H1 (cell line): ENCODE results near the gene FUT4. TPM values are rescaled to one million over a fixed set of nuclear protein-coding genes. Genes with fewer than 3 reads are reported as not detected.

Experiments
- BCL11A ChIP-seq, 2 experiments: IDR thresholded peaks; one replicate each; pipeline ENCODE4 v1.6.1; 2011; ENCODE audit warnings: low read depth in 2 of 2, low read length in 2 of 2, mild to moderate bottlenecking in 2 of 2
- CBX8 ChIP-seq: fragments of 300-800, 300-1000 bp; sonication (generic); IDR thresholded peaks from 2 replicates; pipeline ENCODE4 v1.7.1; 2016; ENCODE audit warnings: low read depth, low read length, borderline replicate concordance
- CEBPB ChIP-seq: IDR thresholded peaks from 2 replicates; pipeline ENCODE4 v1.6.1; 2012; ENCODE audit warnings: low read depth, low read length
- CHD2 ChIP-seq: IDR thresholded peaks from 2 replicates; pipeline ENCODE4 v1.6.1; 2012; ENCODE audit warnings: low read length, improper control_type of control experiment
- CTCF ChIP-seq, 3 experiments: IDR thresholded peaks; 1 replicate in 2 of 3; 2 replicates in 1 of 3; pipeline versions ENCODE4 v1.5.1 to v1.6.1; 2011; ENCODE audit warnings: low read length in 3 of 3, mild to moderate bottlenecking in 3 of 3, inconsistent platforms in 2 of 3, low read depth in 1 of 3, moderate library complexity in 1 of 3; ENCODE audit not compliant: insufficient read depth in 1 of 3; ENCODE audit errors: control extremely low read depth in 1 of 3
- FOSL1 ChIP-seq: IDR thresholded peaks from 2 replicates; pipeline ENCODE4 v1.6.1; 2011; ENCODE audit warnings: mild to moderate bottlenecking, low read depth, low read length, moderate library complexity; ENCODE audit not compliant: insufficient read depth
- HDAC2 ChIP-seq, 2 experiments: fragments of 300-600 bp in 1 of 2; sonication (generic) in 1 of 2; IDR thresholded peaks; 2 replicates each; pipeline ENCODE4 v1.6.1; 2011 to 2012; ENCODE audit warnings: low read depth in 2 of 2, low read length in 2 of 2, mild to moderate bottlenecking in 2 of 2, moderate library complexity in 2 of 2, borderline replicate concordance in 1 of 2, inconsistent platforms in 1 of 2
- HDAC6 ChIP-seq: IDR thresholded peaks from one replicate; pipeline ENCODE4 v1.7.1; 2012; ENCODE audit warnings: low read depth, mild to moderate bottlenecking, inconsistent platforms, low read length, moderate library complexity
- MAX ChIP-seq: IDR thresholded peaks from 2 replicates; pipeline ENCODE4 v1.6.1; 2012; ENCODE audit warnings: inconsistent platforms
- NRF1 ChIP-seq: IDR thresholded peaks from 2 replicates; pipeline ENCODE4 v1.6.1; 2011; ENCODE audit warnings: mild to moderate bottlenecking, low read depth, low read length, improper control_type of control experiment
- POLR2A ChIP-seq, 2 experiments: IDR thresholded peaks; 1 replicate in 1 of 2; 2 replicates in 1 of 2; pipeline ENCODE4 v1.6.1; 2011; ENCODE audit warnings: low read depth in 2 of 2, low read length in 2 of 2, mild to moderate bottlenecking in 2 of 2; ENCODE audit errors: control extremely low read depth in 1 of 2
- RAD21 ChIP-seq, 2 experiments: IDR thresholded peaks in 1 of 2; conservative IDR thresholded peaks in 1 of 2; 2 replicates each; pipeline ENCODE4 v1.6.1; 2011; ENCODE audit warnings: low read depth in 2 of 2, low read length in 2 of 2, improper control_type of control experiment in 1 of 2, inconsistent platforms in 1 of 2, mild to moderate bottlenecking in 1 of 2, moderate library complexity in 1 of 2
- RFX5 ChIP-seq: IDR thresholded peaks from 2 replicates; pipeline ENCODE4 v1.6.1; 2011; ENCODE audit warnings: low read depth, low read length, improper control_type of control experiment, borderline replicate concordance
- RNF2 ChIP-seq: fragments of 200-900, 300-1000 bp; sonication (generic); IDR thresholded peaks from 2 replicates; pipeline ENCODE4 v1.7.1; 2016; ENCODE audit warnings: borderline replicate concordance, low read depth, mild to moderate bottlenecking, antibody characterized with exemption, low read length; ENCODE audit not compliant: poor library complexity, severe bottlenecking; ENCODE audit errors: missing control alignments
- SAP30 ChIP-seq: fragments of 300-600 bp; sonication (generic); IDR thresholded peaks from 2 replicates; pipeline ENCODE4 v1.7.1; 2012; ENCODE audit warnings: low read length, moderate library complexity, mild to moderate bottlenecking, inconsistent platforms; ENCODE audit not compliant: insufficient read depth, insufficient replicate concordance
- SIRT6 ChIP-seq: IDR thresholded peaks from one replicate; pipeline ENCODE4 v1.7.1; 2012; ENCODE audit warnings: low read length, inconsistent platforms
- TAF7 ChIP-seq: optimal IDR thresholded peaks from 2 replicates; pipeline ENCODE3; 2011; ENCODE audit warnings: low read depth, mild to moderate bottlenecking, inconsistent platforms, low read length, moderate library complexity, borderline replicate concordance
- TCF12 ChIP-seq: IDR thresholded peaks from 2 replicates; pipeline ENCODE4 v1.6.1; 2011; ENCODE audit warnings: low read depth, mild to moderate bottlenecking, low read length
- ZNF274 ChIP-seq: IDR thresholded peaks from 2 replicates; pipeline ENCODE4 v1.7.0; 2012; ENCODE audit warnings: low read length, borderline replicate concordance; ENCODE audit errors: extremely low read depth
- polyA plus RNA-seq, 7 experiments: library from polyadenylated mRNA; depleted of rRNA in 3 of 7; stranded (reverse) in 5 of 7; unstranded in 2 of 7; fragments of >200 nt in 5 of 7; fragments of 200-250 nt in 2 of 7; gene quantifications; 1 replicate in 5 of 7; 2 replicates in 1 of 7; 4 replicates in 1 of 7; pipeline versions ENCODE4 v1.2.1 to v1.2.3, GENCODE V29; 2011 to 2013; ENCODE audit warnings: missing spikeins in 2 of 7, mixed read lengths in 2 of 7
- total RNA-seq: library from RNA; stranded (reverse); fragmentation: NEBNext Ultra II Directional; extraction: Animal tissue kit (Norgen Biotek cat#: 25700); gene quantifications from 2 replicates; pipeline ENCODE4 v1.2.1, GENCODE V29; 2021

The FUT4 gene
- total and polyA plus RNA-seq, 2 of the 8 experiments (the other 6 are each of a cell fraction or from before 2014, with no cell fraction given), result 2.6 to 8.0 TPM

GRCh38 chr11:94543695-94544645 lies at the start of gene FUT4 (continued):
- TF ChIP-seq CTCF (IDR thresholded peaks at IDR 0.05; ENCODE audit: control extremely low read depth in 1 of 3, insufficient read depth in 1 of 3, low read depth in 1 of 3, low read length in 3 of 3), result 0 out of 4 replicates have a peak, but pooled peaks of 1 of the 3 experiments have one; percentile 0
- TF ChIP-seq CHD2, result no peak
- peak; percentile 4 for TF ChIP-seq RNF2
- TF ChIP-seq TCF12, result no peak
- TF ChIP-seq CEBPB, result no peak
- peak; percentile 88 for TF ChIP-seq MAX
- TF ChIP-seq RFX5, result no peak
- TF ChIP-seq FOSL1, result no peak
- no peak for TF ChIP-seq NRF1
- TF ChIP-seq CBX8, result no peak
- TF ChIP-seq RAD21 (IDR thresholded peaks at IDR 0.05 in 1 of 2, conservative IDR thresholded peaks at IDR 0.05 in 1 of 2; ENCODE audit: low read depth in 2 of 2, low read length in 2 of 2), result no peak
- TF ChIP-seq HDAC6, result no peak
- TF ChIP-seq SIRT6, result no peak
- no peak for TF ChIP-seq TAF7
- TF ChIP-seq SAP30, result no peak
- no peak for TF ChIP-seq HDAC2 (IDR thresholded peaks at IDR 0.05; ENCODE audit: borderline replicate concordance in 1 of 2, low read depth in 2 of 2, low read length in 2 of 2)
- TF ChIP-seq BCL11A (IDR thresholded peaks at IDR 0.05; ENCODE audit: low read depth in 2 of 2, low read length in 2 of 2), result no peak
- no peak for TF ChIP-seq ZNF274
- TF ChIP-seq POLR2A (IDR thresholded peaks at IDR 0.05; ENCODE audit: control extremely low read depth in 1 of 2, low read depth in 2 of 2, low read length in 2 of 2), result peak; percentile 35 to 46; a peak in 2 of 3 replicates
